D341Med (cell line): ENCODE results near the gene CNPY1.
A peak's percentile ranks its signal among the peaks of the same experiment; 100 is the strongest.

Source experiments
- DNase-seq: peaks from one replicate; pipeline ENCODE4 v3.0.0; 2012; ENCODE audit warnings: low spot score

The CNPY1 gene

DNA sequence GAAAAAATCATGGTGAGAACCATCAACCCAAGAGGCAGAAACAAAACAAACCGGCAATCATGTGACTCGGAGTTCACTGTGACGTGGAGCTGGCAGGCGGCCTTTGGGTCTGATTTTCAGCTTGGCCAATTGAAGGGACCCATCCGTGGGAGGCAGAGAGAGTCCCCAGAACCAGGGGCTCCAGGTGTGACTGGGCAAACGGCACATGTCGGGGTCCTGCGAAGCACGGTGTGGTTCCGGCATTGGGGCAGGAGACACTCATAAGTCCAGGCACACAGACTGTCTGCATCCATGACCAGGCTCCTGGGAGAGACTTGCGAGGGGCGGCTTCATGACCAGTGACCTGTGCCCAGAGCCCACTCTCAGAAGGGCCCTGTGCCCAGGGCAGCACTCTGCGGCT lies 12.6 kb upstream of the CNPY1 start:
- no peak for DNase-seq

DNA sequence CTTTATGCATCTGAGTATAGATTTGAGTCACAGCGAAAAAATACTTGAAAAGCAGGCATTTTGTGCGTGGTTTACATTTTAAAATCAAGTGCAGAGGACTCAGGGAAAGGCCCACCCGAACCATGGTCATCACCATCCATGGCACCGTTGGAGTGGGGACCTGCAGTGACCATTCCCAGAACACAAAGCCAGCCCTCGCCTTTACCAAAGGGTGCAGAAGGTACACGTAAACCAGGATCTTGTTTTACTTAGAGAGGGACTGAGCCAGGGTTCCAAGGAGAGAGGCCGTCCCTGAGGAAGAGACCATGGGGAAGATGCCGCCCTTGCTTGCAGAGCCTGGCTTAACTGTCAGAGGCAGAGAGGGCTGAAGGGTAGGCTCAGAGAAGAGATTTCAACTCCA lies 12.0 kb upstream of the CNPY1 start:
- DNase-seq = no peak

DNA sequence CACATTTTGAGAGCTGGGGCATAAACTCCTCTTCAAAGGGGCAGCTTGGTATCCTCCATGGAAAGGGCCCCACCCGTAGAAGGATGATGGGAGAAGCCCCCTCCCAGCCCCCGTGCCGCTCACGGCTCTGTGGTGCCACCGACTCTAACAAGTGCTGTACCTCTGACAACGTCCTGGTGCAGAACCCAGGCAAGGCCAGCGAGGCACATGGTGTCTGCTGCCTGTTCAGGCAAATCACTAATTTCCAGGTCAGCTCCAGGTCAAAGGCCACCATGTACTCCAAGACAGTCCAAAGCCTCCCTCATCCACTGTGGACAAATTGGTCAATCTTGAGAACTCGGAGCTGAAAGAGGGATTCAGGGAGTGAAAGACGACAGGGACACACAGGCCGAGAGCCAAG lies 11.4 kb upstream of the CNPY1 start:
- DNase-seq = no peak

DNA sequence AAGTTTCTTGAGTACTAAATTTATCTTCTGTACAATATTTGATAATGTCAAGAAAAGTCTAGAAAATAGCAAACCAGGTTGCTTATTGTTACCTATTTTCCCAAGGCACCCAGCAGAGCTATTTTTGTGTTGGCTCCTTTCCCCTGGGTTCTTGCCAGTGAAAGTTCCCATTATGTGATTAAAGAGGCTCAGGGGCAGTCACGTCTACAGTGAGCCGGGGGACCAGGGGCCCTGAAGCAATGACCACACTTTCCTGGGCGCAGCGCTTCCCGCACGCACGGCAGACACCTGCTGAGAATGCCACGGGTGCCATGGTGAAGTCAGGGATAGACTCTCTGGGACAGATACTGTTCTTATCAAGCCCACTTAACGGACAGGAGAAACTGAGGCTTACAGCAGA lies 10.4 kb upstream of the CNPY1 start:
- no peak for DNase-seq

DNA sequence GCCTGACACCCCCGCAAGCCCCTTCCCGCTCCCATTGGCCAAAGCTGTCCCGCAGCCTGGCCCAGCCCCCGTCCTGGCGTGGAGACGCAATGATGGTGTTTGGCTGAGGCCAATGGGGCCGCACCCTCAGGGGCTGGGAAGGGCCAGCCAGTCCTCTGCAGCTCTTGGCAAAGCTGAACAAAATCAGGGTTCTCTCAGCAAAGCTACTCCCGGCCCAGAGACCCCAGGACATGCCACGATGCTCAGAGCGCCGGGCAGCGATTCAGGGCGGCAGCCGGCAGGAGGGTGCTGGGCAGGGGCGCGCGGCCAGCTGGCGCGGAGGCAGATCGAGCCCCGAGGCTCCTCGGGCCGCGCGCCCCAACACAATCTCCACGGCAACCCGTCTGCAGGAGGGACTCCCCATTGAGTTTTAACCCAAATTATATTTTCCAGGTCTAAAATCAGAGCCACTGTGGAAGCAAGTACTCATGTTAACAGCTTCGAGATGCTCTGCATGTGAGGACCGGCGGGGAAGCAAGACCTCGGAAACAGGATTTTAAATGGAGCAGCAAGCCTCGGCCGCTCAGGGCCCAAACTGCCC lies 8.8 kb upstream of the CNPY1 start:
- no peak for DNase-seq

DNA sequence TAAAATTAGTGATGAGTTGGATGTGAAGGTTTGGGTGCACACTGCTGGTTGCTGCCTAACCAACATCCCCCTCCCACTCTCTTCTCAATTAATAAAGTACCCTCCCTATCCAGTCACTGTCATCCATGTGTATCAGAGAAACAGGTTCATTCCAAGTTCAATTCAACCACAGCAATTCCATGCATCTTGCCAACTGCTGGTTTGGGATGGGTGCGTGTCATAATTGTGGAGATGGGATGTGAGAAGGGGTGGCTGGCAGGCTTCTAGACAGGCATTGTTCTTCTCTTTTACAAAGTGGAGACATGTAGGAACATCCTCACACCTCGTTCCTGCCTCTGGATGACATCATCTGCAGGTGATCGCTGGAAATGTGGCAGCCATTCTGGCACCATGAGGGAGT lies 7.5 kb upstream of the CNPY1 start:
- no peak for DNase-seq

DNA sequence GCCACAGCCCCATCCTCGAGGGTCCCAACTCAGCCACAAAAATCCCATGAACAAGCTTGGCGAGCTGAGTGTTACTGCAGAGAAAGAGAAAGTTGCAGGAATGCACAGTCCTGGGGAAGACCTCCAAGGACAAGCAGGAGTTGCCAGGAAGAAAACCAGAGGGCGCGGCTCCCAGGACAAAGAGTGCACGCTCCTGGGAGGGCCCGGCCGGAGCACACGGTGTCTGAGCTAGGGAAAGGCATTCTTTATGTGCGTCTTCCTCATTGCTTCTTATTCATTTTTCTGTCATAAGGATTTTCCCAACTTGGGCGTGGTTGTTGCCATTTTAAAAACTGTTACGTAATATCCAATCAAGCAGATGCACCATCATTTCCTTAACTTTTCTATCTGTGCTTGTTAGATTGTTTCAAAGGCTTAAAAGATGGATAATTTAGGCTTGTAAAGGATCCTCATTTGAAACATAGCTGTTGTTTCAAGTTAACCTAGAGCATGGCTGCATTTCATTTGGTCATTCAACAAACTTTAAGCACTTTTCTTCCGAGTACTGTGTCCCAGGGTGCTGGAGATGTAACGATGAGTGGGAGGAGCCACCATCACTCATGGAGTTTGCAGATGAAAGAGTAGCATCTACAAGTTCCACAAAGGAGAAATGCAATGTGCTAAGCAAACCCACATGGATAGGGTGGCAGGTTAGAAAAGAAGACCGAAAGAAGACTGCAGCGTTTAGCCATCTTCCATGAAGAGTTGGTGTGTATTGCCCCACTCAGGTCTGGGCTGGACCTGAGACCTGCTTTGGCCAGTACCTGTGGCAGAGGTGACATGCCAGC lies 5.6 kb upstream of the CNPY1 start:
- no peak for DNase-seq

DNA sequence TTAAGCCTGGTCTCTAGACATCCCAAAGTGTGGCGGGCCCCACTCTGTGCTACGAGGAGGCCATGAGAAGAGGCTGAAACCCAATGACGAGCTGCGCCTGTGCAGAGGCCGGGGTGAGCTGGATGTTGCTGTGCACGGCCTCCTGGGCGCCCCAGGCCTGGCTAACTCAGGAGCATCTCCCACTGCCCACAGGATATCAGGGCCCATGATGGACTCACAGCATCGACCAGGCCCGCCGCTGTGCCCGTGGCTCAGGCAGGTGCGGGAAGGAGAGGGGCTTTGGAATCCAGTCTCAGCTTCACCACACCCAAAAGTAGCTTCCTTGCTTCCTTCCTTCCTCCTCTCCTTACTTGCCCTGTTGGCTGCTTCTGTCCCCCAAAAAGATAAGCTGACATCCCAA lies 4.6 kb upstream of the CNPY1 start:
- DNase-seq = no peak

DNA sequence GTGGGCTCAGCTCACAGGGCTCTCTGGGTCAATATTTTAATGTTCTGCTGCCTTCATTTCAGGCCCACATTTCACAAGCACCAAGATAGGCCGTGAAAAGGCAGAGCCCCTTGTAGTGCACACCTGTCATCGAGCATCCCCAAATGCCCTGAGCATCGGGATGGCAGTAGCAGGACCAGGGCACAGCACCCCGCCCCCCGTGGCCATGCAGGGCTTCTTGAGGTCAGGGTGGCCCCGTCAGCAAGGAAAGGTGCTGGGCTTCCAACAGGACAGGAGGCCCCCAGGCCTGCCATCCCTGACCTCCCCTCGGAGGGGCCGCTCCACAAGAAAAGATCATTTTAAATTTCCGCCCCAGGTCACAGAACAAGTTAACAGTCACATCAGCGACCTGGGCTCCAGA lies 2.9 kb upstream of the CNPY1 start:
- no peak for DNase-seq

DNA sequence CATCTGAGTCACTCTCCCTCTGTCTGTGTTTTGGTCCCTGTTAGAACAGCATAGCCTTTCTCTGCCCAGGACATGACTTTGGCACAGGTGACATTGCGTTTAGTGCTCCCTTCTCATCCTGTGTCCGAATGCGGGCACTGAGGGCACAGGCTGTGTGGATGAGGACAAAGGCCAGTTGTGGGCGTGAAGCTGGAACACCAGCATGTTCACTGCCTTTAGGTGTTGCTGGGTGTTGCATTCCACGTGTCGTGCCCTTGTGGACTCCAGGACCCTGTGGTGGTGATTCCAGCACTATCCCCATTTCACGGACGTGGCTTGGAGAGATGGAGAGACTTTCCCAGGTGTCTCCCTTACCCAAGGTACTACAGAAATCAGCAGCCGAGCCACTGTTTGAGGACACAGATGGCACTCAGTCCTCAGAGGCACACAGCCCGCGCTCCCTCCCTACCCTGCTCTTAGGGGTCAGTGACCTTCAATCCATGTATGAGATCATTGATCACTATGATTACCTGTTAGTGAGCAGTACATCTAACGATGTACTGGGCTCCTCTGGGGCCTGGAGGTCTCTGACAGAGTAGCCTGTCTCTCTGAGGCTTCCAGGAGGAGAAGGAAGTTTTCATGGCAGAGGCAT lies 917 bp upstream of the CNPY1 start:
- DNase-seq = no peak

DNA sequence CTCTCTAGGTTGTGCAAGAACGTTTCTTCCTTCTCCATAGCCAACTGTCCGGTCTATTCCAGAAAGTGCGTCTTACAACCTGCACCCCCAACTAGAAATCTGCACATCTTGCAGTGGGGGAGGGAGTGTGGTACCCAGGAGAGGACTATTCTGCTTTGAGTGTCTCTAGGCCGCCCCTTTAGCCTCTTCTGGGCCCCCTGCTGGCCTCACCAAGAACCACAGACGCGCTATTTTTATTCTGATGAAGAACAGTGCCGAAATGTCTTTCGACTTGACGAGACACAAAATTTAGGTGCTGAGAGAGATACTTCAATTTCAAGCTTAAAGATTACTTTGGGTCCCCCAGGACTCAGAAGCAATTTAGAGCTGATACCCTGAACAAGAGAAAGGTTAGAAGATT lies 1.0 kb downstream of the CNPY1 start:
- no peak for DNase-seq

DNA sequence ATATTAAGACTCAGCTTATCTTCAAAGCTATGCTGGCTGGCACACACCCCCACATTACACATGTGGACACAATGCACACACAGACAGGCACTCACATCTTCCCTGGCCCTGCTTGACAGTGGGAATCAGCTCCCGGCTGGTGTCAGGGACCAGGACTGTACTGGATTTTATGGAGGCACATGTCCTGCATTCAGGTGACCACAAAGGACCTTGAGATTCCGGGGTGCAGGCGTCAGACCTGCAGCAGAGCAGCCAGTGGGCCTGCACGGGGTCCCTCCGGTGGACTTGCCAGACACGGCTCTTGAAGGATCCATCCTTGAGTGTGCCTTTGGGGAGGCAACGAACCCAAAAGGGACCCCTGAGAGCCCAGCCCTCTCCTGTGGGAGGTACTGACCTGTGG lies 1.9 kb downstream of the CNPY1 start:
- DNase-seq = no peak

DNA sequence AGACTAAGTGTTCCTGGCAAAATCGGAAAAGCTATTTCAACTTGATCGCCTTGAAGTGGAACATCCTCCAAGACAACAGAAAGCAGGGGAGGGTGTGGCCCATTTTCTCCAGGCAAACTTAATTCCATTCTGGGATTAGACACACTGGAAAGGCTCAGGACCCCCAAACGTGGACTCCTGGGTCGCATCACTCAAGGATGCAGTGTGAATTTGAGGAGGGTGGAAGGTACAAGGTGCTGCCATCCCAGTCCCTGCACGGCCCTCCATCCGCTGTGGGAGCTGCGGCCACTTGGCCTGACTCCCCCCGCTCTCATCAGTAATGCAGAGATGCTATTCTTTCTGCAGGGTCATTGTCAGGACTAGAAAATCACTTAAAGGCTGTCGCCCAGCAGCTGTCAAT lies 2.4 kb downstream of the CNPY1 start:
- no peak for DNase-seq

DNA sequence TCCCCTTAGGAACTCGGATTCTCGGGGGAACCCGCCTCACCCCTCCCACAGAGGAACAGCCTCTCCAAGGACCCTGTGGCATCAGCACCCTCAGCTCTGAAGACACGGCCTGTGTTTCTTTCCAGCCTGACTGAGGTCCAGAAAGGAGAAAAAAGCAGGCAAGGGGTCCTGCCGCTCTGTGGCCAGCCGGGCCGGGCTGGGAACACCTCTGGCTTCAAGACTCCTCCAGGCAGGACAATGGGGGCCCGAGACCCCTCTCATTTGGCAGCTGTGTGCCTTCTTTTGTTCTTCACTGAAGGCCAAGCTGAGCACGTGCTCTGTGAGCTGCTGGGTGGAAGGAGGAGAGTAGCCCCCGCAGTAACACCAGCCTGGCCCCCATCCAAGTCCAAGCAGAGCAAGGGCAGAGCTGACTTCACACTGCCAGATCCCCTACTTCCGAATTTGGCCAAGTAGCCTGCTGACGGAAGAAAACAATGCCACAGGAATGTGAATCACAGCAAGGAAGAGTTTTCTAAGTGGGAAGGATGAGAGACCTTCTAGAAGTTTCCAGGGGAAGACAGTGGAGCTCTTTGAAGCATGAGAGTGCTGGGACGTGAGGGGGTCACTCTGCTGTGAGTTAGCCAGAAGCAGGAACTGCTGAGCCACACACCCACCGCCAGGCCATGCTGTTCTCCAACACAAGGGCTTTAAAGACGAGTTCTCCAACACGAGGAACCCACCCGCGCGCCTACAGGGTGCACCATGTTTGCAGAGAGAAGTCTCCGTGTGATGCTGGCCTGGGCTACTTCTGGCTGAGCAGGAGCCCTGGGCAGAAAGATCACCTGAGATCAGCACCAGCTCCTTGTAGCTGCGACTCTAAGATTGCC lies 3.1 kb downstream of the CNPY1 start:
- no peak for DNase-seq

DNA sequence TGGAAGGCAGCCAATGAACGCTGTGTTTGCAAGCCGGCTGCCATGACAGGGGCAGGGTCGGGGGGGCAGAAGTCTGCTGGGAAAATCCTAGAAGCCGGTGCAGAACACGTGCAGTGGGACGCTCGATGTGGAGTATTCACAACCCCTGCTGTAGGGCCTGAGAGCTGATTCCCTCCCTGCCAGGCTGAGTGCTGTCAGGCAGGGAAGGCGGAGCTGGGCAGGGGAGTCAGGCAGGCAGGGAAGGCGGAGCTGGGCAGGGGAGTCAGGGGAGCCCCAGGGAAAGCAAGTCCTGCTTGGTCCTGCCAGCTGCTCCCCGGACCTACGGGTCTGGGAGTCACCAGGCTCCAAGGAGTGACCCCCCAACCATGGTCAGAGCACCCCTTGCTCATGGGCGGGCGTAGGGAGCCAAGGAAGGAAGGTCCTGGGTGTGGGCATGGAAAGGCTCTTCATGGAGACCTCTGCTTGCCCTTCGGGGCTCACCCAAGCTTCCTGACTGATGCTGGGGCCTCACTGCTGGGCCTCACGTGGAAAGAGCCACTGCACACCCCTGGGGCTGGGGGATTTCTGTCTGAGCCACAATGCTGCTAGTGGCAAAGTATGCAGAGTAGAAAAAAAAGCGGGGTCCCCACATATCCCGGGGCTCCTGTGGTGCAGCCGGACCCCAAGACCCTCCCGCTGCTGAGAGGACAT lies 4.2 kb downstream of the CNPY1 start:
- no peak for DNase-seq

DNA sequence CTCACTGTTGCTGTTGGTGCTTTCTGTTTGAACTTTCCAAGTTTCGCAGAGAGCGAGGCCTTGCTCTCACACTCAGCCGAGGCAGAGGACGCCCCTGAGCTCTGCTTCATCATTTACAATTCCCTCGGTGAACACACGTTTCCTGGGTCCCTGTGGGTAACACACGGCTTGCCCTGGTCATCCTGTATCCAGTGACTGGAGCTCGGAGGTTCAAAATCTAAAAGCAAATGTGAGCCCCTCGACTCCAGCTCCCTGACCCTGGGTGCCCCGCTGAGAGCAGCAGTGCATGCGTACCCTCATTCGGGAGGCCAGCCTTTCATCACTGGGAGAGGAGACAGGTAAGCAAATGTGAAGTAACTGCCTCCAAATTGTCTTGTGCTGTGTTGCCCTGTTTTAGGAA lies 5.8 kb downstream of the CNPY1 start:
- DNase-seq = no peak

DNA sequence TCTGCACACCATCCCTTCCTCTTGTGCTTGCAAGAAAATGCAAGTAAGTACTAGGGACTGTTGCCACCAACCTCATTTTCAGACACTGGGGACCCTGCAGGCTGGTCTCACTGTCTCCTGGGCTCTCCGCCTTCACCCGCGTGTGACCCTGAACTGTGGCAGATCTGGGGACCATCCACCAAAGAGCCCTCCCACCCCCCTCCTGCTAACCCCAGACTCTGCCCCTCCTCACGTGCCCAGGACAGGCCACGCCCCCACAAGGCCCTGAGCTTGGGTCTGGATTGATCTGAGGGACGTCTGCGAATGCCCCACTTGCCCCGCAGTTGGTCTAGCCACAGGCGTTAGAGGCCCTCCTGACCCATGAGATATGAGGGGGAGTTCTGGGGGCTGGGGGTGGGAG lies 8.1 kb downstream of the CNPY1 start:
- DNase-seq = no peak

DNA sequence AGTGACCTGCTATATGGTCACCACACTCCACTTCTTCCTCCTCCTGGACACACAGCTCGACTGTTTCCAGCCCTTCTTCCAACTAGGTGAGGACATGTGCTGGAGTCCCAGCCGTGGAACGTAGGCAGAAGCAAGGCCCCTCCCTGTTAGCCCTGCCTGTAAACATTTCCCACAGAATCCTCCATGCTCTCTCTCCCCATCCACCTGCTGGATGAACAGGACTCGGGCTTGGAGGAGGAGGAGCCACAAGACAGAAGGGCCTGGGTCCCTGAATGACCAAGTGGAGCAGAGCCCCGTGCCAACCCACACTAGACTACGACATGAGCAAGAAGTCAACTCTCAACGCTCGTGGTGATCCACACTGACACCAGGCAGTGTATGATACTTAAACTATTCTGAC lies 9.9 kb downstream of the CNPY1 start:
- DNase-seq = no peak

DNA sequence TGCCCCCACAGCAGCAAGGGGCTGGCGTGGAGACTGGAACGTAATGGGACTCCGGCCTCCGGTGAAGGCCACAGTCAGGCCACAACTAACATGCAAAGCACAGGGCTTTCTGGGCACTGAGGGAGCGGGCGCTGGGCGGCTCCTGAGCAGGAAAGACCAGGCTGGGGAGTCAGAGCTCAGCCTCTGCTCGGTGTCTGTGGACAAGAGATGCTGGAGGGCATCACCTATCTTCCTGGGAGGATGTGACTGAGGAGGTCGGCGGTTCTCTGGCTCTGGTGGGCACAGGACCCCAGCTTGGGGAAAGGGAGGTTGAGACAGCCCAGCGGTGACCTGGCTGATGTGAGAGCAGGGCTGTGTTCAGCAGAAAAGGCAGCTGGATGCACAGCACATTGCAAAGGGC lies 11.7 kb downstream of the CNPY1 start:
- no peak for DNase-seq

DNA sequence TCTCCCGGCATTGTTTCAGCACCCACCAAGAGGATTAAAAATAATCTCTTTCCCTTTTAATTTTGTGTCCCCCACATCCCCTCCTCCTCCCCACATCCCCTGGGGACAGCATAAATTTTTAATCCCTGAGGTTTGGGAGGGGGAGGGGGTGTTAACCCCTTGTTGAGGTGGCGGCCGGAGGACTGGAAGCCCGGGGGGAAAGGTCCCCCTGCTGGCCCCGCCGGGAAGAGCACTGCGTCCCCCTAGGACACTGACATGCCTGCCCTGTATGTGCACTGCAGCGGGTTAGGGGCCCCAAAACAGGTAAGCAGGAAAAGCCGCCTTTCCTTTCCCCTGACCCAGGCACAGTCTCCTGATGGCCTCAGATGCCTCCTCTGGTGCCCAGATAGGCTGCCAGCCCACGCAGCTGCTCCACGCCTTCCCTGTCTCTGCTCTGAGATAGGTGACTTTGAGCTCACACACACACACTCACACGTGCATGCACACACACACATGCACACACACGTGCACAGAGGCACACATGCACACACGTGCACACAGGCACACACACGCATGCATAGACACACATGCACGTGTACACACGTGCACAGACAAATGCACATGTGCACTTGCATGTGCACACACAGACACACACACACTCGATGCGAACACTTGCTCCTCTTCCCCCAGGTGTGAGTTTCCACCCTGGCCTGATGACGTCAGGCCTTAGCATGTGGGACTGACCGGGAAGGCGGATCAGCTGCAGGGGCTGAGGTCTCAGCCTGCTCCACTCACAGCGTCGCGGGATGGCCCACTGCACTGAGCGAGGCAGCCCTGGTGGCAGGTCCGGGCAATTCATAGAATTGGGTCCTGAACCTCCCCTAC lies 12.3 kb downstream of the CNPY1 start:
- DNase-seq = peak; percentile 89
